Left colon (tissue), 2 donors: ENCODE measurements around the gene OPRM1. TPM values are rescaled to one million over a fixed set of nuclear protein-coding genes. Genes with fewer than 3 reads are reported as not detected.
"Not testable (repeated sequence)": the region's sequence is repeated elsewhere in the genome, so short reads cannot be mapped to it uniquely, and the experiment has no call there.

ENCODE experiments used
- ATAC-seq: fragments of 200-7000 bp; cut with Tn5 transposase; one replicate; pipeline ENCODE4 v1.9.1; 2020; ENCODE audit warnings: mild to moderate bottlenecking, moderate library complexity
- DNase-seq, 2 donors: peaks; one replicate each; pipeline ENCODE4 v3.0.0-alpha.2; 2020
- intact Hi-C, 2 donors: fragments of 100-400 bp; cut with DNase I in 1 of 2; cut with micrococcal nuclease in 1 of 2; formaldehyde crosslinking; loops; one replicate each; pipeline versions ENCODE4 v1.11.2 to v1.14.0; 2022; cut with DNase I, micrococcal nuclease
- total RNA-seq, 2 donors: library from RNA; stranded (reverse); fragmentation: NEBNext Ultra II Directional; extraction: Animal tissue kit (Norgen Biotek cat#: 25700); gene quantifications; one replicate each; pipeline ENCODE4 v1.2.1, GENCODE V29; 2021
- donor health status: DM: no; HTN: no; CAD: no.
- donor health status: DM: yes; HTN: yes; CAD: no.

The OPRM1 gene
- total RNA-seq, 2 donors from 2014 or later = not detected

DNA sequence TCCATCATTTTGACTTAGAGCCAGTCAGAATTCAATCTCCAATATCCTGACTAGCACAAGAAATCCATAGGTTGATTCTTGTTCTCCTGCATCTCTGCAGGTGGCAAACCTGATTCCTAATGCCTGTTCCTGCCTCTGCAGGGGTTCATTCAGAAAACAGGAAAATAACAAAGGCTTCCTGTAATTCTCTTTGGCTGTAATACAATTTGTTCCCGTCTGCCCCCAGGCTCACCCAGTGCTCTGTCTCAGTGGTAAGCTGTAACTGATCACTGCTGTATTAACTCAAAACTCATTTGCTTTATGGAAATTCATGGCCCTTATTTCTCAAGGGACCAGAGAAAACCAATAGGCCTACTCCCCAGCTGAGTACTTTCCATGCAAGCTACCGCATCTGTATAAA, 88.6 kb downstream of the OPRM1 start:
- no peak for ATAC-seq
- intact Hi-C loops = no loop called here
- DNase-seq = no peak

DNA sequence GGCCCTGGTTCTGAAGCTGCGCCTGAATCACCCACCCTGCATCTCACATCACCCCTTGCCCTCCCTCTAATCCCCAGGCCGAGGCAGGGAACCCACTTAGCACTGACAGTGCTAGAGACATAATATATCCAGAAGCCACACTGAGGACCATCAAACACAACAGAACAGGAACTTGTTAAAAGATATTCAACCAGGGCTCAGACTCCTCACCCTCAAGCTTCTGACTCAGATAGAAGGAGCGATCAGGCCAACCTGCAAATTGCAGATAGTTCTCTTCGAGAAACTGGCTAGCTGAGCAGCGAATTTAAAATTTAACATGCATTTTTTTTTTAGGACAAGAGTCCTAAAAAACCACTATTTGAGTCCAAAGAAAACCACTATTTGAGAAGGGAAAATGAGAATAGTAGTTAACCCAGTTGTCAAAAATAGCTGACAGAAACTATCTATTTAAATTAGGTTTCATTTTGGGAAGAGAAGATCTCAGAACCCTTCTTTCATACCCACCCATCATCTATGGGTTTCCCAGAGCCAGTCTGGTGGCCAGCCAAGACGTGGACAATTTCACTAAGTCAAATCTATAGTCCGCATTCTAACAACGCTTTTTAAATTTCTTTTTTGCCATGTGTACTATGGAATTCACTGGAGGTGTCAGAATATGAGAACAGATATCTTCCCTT, 95.6 kb downstream of the OPRM1 start:
- no peak for DNase-seq
- no peak for ATAC-seq
- intact Hi-C loops = no loop called here

DNA sequence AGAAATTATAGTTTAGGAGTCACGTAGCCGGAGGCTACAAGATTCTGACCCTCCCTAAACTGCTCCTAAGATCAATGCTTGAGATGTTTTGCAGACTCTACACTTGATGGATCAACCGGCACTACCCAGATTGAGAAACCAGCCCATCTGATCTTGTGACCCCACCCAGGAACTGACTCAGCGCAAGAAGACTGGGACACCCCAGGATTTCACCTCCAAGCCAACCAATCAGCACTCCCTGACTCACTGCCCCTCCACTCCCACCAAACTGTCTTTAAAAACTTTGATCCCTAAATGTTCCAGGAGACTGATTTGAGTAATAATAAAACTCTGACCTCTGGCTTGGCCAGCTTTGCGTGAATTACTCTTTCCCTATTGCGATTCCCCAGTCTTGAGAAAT, 99.8 kb downstream of the OPRM1 start:
- intact Hi-C loops = no loop called here
- no peak for DNase-seq
- no peak for ATAC-seq

DNA sequence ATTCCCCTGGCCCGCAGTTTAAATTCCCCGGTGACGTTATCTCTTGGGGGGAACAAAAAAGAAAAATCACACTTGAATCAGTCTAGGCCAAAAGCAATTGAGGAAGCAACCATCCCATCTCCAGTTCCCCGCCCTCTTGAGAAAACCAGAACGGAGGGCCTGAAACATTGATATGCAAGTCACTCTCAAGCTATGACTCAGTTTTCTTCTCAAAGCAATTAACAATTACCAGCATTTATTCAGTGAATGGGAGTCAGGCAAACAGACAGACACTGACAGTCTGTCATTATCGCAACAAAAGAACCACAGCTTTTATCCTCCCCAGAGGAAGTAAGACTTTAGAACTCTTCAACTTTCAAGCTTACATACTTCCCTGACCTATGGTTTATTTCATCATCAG, 100.9 kb downstream of the OPRM1 start:
- DNase-seq (no peak), ATAC-seq (no peak)
- intact Hi-C loops = no loop called here

DNA sequence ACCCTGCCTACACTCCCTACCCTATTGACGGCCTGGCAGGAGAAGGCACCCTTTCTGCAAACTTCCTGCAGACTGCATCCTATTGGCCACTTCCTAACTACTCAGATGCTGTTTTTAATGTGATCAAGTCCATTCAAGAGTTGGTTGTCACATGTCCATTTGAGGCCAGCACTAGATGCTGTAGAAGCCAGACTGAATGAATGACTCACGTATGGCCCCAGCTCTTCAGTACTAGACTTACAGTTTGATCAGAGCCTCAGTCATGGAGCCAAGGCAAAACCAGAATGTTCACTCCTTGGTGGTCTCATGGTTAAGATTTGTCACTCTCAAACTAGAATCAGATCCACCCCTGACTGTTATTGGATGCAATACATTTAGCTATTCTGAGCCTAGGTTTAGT, 101.7 kb downstream of the OPRM1 start:
- DNase-seq (no peak), ATAC-seq (no peak)
- intact Hi-C loops = no loop called here

DNA sequence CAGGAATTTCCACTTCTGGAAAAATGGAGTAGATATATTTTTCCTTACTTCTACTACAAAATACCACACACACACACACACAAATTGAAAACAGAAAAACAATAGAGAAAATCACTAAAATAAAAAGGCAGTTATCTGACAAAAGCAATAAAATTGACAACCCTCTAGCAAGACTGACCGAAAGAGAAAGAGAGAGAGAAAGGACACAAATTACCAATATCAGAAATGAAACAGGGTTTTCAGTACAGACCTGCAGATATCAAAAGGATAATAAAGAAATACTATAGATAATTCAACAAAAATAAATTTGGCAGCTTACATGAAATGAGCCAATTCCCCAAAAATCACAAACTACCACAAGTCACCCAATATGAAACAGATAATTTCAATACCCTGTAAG, 104.7 kb downstream of the OPRM1 start:
- no peak for ATAC-seq
- intact Hi-C loops = no loop called here
- DNase-seq = no peak

DNA sequence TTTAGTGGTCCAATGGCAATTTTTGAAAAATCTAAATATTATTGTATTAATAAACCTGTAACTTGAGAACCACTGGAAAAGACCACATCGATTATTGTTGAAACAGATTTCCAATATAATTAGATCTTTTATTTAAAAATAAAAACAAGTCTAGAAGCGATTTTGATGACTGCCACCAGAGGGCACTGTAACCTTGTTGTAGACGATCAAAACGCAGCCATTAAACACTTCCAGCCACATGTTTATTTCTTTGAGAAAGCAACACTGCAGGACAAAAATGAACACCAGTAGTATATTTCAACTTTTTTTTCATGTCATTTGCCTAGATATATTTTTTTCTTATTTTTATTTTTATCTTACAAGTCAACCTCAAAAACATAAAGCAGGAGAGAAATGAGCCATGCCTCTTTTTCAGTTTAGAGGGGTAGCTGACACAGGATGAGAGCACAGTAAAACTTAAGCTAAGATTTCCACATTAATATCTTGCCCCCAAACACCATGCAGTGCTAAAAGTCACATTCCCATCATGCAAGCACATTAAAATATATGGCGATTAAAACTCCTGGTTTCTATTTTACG, 115.4 kb downstream of the OPRM1 start:
- ATAC-seq = peak; percentile 46
- intact Hi-C loops = loop anchor here (5.0 to 10.0 kb wide), 3 partner anchors 120 to 250 kb away; no protein-coding TSS in a partner anchor
- DNase-seq = peak in 1 of 2 donors; percentile 69

DNA sequence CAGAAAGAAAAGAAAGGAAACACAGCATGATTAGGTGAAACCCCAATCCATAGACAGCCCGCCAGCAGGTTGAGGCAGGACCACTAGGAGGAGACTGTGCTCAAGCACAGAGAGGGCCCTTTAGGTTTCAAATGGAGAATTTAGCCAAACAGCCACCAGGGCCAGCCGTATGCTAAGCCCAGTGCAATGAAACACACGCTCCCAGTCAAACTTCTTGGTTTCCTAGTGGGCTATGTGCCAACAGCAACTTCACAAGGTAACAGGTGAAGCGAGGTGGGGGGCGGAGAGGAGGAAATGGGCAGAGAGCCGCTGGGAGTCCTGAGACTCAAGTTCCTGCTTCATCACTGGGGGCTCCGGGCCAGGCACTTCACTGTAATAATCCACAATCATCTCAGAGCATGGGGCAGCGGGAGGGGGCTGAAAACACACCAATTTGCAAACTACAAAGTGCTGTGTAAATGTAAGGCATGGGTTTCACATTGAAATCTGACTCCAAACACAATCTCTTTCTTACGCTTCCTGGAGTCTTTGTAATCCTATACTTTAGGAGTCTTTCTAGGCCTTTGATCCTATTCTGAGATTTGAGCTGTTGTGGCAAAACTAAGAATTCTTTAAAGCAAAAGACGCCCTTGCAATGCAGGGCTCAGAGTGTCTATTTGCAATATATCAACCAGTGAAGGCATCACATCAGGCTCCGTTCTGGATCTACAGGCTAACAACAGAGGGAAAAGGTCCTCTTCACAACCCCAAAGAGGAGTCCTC, 117.3 kb downstream of the OPRM1 start:
- ATAC-seq = peak; percentile 91
- intact Hi-C loops = loop anchor here (10.0 kb wide), 2 partner anchors 118 to 248 kb away; no protein-coding TSS in a partner anchor
- DNase-seq = peak; percentile 36 to 46

DNA sequence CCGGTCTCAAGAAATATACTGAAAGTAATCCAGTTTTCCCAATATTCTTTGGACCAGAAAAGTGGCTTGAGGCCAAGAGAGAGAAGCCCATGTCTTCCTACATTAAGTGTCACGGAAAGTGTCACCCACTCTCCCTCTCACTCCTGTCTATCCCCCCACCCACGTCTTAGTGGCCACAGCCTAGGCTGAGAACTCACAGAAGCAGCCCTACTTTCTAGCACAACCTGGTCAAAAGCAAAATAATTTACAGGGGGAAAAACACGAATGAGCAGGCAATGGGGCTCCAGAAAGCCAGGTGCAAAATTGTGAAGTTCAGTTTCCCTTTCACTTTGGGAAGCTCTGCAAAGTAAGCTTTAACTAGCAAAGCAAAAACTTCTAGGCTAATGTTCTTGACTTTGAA, 118.0 kb downstream of the OPRM1 start:
- intact Hi-C loops = loop anchor here (10.0 kb wide), 2 partner anchors 118 to 248 kb away; no protein-coding TSS in a partner anchor
- DNase-seq = no peak

DNA sequence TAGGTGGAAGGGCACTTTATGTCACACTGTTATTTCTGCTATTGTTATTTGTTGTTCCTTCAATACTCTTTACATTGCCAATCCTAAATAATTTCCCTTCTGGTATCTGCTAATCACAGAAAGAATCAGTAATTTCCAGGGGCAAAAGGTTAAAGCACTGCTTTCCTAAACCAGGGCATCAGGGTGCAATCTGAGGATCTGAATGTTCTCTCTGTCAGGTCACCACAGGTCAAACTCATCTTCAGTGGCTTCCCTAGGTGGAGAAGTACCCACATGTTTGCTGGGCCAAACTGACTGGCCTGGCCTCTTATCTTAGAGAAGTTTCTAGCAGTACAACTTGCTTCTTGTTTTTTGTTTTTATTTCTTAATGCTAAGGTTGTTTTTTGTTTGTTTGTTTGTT, 118.7 kb downstream of the OPRM1 start:
- intact Hi-C loops = loop anchor here (10.0 kb wide), 2 partner anchors 117 to 247 kb away; no protein-coding TSS in a partner anchor
- ATAC-seq = no peak

More for the DNA sequence above, 118.0 kb downstream of the OPRM1 start:
- ATAC-seq = no peak

DNA sequence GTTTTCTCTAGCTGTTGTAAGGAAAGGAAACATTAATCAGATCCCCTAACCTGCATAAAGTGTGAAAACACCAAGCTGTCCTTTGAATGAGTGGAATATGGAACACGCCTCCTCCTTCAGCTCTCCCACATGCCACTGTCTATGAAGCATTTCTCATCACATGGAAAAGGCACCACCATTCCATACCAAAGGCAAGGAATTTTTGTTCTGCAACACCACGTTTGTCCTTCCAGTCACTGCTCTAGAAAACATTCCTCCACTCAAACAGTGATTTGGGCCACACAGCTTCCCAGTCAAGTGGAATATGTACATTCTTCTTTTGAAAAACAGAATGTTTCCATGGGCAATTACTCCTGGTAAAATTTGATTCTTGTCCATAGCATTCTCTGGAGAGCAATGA, 120.1 kb downstream of the OPRM1 start:
- intact Hi-C loops = loop anchor here (10.0 kb wide), 2 partner anchors 116 to 246 kb away; no protein-coding TSS in a partner anchor
- ATAC-seq = no peak
- no peak for DNase-seq

More for the DNA sequence above, 118.7 kb downstream of the OPRM1 start:
- no peak for DNase-seq

DNA sequence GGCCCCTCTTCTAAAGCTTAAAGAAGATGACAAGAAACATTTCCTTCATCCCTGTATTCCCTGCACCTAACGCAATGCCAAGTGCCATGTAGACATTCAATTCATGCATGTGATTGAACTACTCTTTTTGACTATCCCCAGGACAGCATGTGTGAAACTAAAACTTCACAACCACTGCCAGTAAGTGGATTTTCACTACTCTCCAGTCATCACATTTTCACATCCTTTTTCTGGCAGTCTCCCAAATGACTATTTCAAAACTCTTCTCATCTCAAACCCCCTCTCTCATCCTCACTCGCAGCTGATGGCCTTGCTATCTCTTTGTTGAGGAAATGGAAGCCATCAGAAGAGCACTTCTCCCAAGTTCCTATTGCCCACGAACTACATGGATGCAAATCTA, 122.6 kb downstream of the OPRM1 start:
- ATAC-seq = no peak
- no peak for DNase-seq
- intact Hi-C loops = loop anchor here in 1 of 2 donors (10.0 kb wide), 1 partner anchor 513 kb away; no protein-coding TSS in a partner anchor

DNA sequence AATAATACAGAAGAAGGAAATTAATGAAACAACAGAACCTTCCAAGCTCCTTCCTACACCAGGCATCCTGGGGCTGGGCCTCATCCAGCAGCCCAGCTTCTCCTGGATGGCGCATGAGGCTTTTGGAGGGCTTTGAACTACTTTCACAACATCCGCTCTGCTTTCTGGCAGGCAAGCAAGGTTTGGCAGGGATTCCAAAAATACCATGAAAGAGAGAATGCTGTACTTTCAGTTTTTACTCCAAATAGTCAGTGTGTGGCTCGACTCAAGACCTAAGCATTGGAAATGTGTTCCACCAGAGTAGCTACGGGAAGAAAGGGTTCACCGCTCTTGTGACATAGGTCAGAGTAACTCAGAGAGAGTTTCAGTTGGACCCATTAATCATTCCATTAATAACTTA, 125.4 kb downstream of the OPRM1 start:
- DNase-seq = no peak
- intact Hi-C loops = loop anchor here in 1 of 2 donors (10.0 kb wide), 1 partner anchor 510 kb away; no protein-coding TSS in a partner anchor
- ATAC-seq = no peak

DNA sequence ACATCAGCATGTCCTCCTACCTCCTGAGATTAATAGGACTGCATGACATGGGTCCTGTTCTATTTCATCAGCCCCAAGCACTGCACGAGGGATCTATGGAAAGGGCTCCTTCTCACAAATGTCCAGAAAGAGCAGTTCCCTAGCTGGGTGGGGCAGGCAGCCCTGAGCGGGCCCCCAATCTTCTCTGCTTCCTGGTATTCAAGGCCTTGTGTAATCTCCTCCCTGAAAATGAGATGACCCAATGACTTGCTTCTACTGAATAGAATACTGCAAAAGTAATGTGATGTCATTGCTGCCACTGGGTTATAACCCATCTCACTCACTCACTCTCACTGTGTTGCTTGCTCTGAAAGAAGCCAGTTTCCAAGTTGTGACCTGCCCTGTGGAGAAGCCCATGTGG, 126.4 kb downstream of the OPRM1 start:
- DNase-seq (no peak), ATAC-seq (no peak)
- intact Hi-C loops = loop anchor here in 1 of 2 donors (10.0 kb wide), 1 partner anchor 509 kb away; no protein-coding TSS in a partner anchor

DNA sequence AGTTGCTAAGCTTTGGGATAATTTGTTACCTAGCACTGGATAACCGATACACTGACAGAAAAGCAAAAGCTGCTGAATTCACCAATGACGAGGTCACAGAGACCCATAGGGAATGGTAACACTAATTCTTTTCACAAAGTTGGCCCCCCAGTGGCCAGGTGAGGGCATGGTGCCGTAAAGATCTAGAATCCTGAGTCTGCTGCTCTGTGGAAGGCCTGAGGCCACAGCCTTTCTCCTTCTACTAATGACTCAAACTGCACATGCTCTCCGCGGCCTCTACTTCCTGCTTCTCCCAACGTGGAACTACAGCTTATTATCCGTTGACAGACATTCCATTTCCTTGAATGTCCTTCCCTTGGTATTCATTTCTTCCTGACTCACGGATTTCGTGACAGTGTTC, 127.1 kb downstream of the OPRM1 start:
- no peak for DNase-seq
- intact Hi-C loops = loop anchor here in 1 of 2 donors (10.0 kb wide), 1 partner anchor 509 kb away; no protein-coding TSS in a partner anchor
- ATAC-seq = no peak

DNA sequence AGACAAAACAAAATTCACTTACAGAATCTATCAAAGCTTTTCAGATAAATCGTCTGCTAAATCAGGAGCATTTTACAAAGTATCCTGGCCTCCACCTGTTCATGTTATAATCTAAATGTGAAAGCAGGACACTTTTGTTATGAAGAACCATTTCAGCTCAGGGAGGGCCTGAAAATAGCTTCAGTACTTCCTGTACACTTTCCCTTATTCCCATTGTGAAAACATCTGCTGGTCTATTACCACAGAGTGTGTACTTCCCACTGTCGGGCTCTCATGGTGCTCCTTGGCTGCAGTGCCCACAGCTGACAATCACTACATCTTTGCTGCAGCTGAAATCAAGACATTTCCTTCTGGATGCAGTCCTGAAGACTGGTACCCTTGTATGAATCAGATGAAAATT, 128.1 kb downstream of the OPRM1 start:
- ATAC-seq = no peak
- intact Hi-C loops = loop anchor here in 1 of 2 donors (10.0 kb wide), 1 partner anchor 508 kb away; no protein-coding TSS in a partner anchor
- no peak for DNase-seq

DNA sequence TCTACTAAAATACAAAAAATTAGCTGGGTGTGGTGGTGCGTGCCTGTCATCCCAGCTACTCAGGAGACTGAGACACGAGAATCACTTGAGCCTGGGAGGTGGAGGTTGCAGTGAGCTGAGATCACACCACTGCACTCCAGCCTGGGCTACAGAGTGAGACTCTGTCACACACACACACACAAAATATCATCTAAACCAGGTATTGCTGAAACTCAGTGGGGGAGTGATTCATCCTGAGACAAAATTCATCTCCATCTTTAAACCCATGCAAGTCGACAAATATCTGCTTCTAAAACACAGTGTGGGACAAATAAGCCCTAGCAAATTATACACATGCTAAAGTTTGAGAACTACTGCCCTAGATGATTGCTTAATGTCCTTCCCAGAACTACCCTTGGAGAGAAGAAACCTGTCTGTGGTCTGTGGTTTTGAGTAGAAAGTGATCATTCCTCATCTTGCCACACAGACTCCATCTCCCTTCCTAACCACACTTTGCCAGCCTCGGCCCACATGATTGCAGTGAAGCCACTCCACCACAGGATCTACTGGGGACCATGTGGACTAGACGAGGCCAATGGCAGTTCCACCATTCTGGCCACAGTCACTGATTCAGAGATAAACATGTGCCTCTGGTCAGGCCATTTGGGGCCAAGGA, 130.3 kb downstream of the OPRM1 start:
- ATAC-seq (no peak), DNase-seq (no peak)
- intact Hi-C loops = loop anchor here in 1 of 2 donors (10.0 kb wide), 1 partner anchor 505 kb away; no protein-coding TSS in a partner anchor

DNA sequence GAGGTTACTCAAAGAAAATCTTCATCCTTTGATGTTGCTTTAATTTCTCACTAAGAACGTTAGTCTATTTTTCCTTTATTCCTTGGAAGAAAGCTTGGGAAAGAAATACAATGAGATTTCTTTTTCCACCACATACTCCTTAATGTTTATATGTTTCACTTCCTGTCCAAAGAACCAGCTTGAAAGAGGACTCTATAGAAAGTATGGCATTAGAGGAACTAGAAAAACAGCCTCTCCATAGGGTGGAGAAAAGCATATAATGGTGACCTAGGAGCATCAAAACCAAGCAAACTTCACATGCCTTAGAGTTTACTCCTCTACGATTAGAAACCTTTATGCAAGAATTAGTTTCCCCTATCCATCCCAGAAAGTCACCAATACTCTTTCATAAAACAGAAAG, 131.1 kb downstream of the OPRM1 start:
- DNase-seq (no peak), ATAC-seq (no peak)
- intact Hi-C loops = no loop called here

DNA sequence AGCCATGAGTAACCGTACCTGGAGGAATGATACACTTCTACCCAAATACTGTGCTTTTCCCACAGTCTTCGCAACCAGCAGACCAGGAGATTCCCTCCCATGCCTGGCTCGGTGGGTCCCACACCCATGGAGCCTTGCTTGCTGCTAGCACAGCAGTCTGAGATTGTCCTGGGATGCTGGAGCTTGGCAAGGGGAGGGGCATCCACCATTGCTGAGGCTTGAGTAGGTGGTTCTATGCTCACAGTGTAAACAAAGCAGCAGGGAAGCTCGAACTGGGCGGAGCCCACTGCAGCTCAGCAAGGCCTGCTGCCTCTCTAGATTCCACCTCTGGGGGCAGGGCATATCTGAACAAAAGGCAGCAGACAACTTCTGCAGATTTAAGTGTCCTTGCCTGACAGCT, 133.4 kb downstream of the OPRM1 start:
- DNase-seq, ATAC-seq, intact Hi-C loops: not testable (repeated sequence)
